ENCODE results near the gene PRKD1.

PRKD1 gene

GRCh38 chr14:29836395-29836794, 91.3 kb downstream of the PRKD1 start:
- DNase-seq (ENCODE audit: low spot score), result no peak

- no peak for DNase-seq (ENCODE audit: low spot score)
Observed at GRCh38 chr14:29832042-29832441, 95.6 kb downstream of the PRKD1 start.

- no peak for DNase-seq (ENCODE audit: low spot score)
Observed at GRCh38 chr14:29829851-29830250, 97.8 kb downstream of the PRKD1 start.

GRCh38 chr14:29823816-29824215, 103.8 kb downstream of the PRKD1 start:
- DNase-seq (ENCODE audit: low spot score), result no peak

- DNase-seq (ENCODE audit: low spot score), result no peak
Observed at GRCh38 chr14:29822430-29822709, 105.3 kb downstream of the PRKD1 start.

- DNase-seq (ENCODE audit: low spot score), result no peak
Observed at GRCh38 chr14:29821661-29822429, 105.8 kb downstream of the PRKD1 start.

- no peak for DNase-seq (ENCODE audit: low spot score)
Observed at GRCh38 chr14:29821242-29821641, 106.4 kb downstream of the PRKD1 start.

- DNase-seq (ENCODE audit: low spot score), result no peak
Observed at GRCh38 chr14:29820785-29821184, 106.9 kb downstream of the PRKD1 start.

- no peak for DNase-seq (ENCODE audit: low spot score)
Observed at GRCh38 chr14:29817767-29818405, 109.8 kb downstream of the PRKD1 start.

- DNase-seq (ENCODE audit: low spot score), result no peak
Observed at GRCh38 chr14:29815016-29815674, 112.5 kb downstream of the PRKD1 start.

- no peak for DNase-seq (ENCODE audit: low spot score)
Observed at GRCh38 chr14:29814156-29815015, 113.3 kb downstream of the PRKD1 start.

- DNase-seq (ENCODE audit: low spot score), result no peak
Observed at GRCh38 chr14:29810682-29811081, 117.0 kb downstream of the PRKD1 start.

GRCh38 chr14:29810064-29810463, 117.6 kb downstream of the PRKD1 start:
- DNase-seq (ENCODE audit: low spot score), result no peak

GRCh38 chr14:29806124-29806517, 121.5 kb downstream of the PRKD1 start:
- DNase-seq (ENCODE audit: low spot score), result no peak

- no peak for DNase-seq (ENCODE audit: low spot score)
Observed at GRCh38 chr14:29805415-29806123, 122.1 kb downstream of the PRKD1 start.

GRCh38 chr14:29804481-29805266, 123.0 kb downstream of the PRKD1 start:
- no peak for DNase-seq (ENCODE audit: low spot score)

- no peak for DNase-seq (ENCODE audit: low spot score)
Observed at GRCh38 chr14:29803045-29803444, 124.6 kb downstream of the PRKD1 start.

- no peak for DNase-seq (ENCODE audit: low spot score)
Observed at GRCh38 chr14:29802211-29802610, 125.4 kb downstream of the PRKD1 start.

GRCh38 chr14:29800961-29801360, 126.7 kb downstream of the PRKD1 start:
- no peak for DNase-seq (ENCODE audit: low spot score)

- DNase-seq (ENCODE audit: low spot score), result no peak
Observed at GRCh38 chr14:29799464-29800095, 128.1 kb downstream of the PRKD1 start.

- no peak for DNase-seq (ENCODE audit: low spot score)
Observed at GRCh38 chr14:29798811-29799210, 128.8 kb downstream of the PRKD1 start.
